Erythroblast (primary cell): ENCODE data around the gene PNPLA7.
"Not testable (repeated sequence)": the region's sequence is repeated elsewhere in the genome, so short reads cannot be mapped to it uniquely, and the experiment has no call there.

ENCODE experiments used
- GATA1 ChIP-seq: IDR thresholded peaks from 2 replicates; pipeline ENCODE4 v1.6.1; 2011; ENCODE audit warnings: low read depth, mild to moderate bottlenecking, control low read depth, low read length, moderate library complexity
- POLR2A ChIP-seq: IDR thresholded peaks from 2 replicates; pipeline ENCODE4 v1.6.1; 2011; ENCODE audit warnings: mild to moderate bottlenecking, low read length

DNA sequence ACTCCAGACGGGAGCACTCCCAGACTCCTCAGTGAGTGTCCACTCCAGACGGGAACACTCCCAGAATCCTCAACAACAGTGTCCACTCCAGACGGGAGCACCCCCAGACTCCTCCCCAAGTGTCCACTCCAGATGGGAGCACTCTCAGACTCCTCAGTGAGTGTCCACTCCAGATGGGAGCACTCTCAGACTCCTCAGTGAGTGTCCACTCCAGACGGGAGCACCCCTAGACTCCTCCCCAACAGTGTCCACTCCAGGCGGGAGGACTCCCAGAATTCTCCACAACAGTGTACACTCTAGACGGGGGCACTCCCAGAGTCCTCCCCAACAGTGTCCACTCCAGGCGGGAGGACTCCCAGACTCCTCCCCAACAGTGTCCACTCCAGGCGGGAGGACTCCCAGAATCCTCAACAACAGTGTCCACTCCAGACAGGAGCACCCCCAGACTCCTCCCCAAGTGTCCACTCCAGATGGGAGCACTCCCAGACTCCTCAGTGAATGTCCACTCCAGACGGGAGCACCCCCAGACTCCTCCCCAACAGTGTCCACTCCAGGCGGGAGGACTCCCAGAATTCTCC lies 17.2 kb downstream of the PNPLA7 start:
- TF ChIP-seq POLR2A, GATA1: not testable (repeated sequence)
